GM19025 (cell line): ENCODE measurements around the gene FHOD3.
"Not testable (repeated sequence)": the region's sequence is repeated elsewhere in the genome, so short reads cannot be mapped to it uniquely, and the experiment has no call there.

Source experiments
- ATAC-seq: cut with Tn5 transposase; IDR thresholded peaks from one replicate; pipeline ENCODE4 v1.9.1; 2021; ENCODE audit warnings: mild to moderate bottlenecking, low read depth, moderate library complexity; ENCODE audit not compliant: unreplicated experiment

The FHOD3 gene

GRCh38 chr18:36752929-36753865, 455.7 kb downstream of the FHOD3 start:
- no peak for ATAC-seq

- no peak for ATAC-seq
Observed at GRCh38 chr18:36756242-36756641, 458.7 kb downstream of the FHOD3 start.

DNA sequence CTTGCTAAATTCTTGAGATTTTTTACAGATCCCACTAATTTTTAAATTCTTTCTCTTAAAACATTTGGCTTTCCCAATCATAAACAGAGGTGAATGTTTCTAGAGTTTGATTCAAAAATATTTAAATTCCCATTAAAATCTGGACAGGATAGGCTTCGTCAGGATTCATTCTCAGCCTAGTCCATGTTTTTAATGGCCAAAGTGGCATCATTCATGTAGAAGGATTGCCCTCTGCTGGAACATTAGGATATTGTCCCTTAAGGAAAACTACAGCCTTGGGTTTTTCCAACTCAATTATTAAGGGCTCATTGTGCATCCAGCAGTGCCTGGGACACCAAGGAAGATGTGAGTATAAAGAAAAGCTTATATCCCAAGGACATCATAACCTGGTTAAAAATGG, 459.6 kb downstream of the FHOD3 start:
- no peak for ATAC-seq

- no peak for ATAC-seq
Observed at GRCh38 chr18:36757991-36758390, 460.5 kb downstream of the FHOD3 start.

- no peak for ATAC-seq
Observed at GRCh38 chr18:36758623-36759022, 461.1 kb downstream of the FHOD3 start.

DNA sequence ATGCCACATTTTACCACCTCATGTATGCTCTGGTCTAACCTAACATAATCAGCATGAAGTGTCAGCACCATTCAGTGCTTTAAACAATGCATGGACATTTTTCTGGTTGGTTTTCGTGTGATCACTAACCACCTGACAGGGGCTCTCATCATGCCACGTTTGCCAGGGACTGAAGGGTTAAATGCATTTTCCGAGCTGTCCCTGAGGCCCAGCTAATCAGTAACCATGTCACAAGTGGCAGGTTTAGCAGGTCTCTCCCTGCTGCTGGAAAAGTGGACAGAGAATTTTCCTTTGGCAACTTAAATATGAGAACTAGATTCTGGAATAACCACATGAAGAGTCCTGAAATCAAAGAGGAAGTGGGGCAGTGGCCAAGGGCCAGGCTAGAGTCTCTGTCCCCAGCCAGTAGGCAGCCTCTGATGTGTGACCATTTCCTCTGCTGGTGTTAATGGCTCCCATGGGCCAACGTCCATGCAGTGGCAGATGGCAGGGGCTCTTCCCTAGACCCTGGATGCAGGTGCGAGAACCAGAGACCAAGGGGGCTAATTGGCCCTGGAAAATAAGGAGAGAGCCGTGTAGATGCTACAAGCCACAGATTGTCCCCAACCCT, 461.8 kb downstream of the FHOD3 start:
- no peak for ATAC-seq

GRCh38 chr18:36760598-36760997, 463.1 kb downstream of the FHOD3 start:
- ATAC-seq, result no peak

- ATAC-seq, result no peak
Observed at GRCh38 chr18:36761186-36761698, 463.7 kb downstream of the FHOD3 start.

DNA sequence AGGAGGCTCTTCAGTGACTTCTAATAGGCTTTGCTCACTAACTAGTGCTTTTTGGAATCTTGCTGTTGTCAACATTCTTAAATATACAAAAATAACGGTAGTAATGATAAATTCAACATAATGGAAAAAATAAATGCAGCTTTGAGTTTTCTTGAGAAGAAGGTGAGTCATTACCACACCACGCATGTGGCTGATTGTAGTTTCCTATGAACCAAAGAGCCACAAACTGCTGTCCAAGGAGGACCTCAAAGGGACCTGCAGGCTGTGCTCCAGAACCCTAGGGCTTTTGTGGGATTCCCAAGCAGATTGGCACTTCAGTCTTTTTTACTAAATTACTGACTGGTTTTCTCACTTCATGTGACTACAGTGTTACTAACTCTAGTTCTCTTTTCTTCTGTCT, 464.6 kb downstream of the FHOD3 start:
- no peak for ATAC-seq

- not testable (repeated sequence) for ATAC-seq
Observed at GRCh38 chr18:36762965-36763364, 465.5 kb downstream of the FHOD3 start.

DNA sequence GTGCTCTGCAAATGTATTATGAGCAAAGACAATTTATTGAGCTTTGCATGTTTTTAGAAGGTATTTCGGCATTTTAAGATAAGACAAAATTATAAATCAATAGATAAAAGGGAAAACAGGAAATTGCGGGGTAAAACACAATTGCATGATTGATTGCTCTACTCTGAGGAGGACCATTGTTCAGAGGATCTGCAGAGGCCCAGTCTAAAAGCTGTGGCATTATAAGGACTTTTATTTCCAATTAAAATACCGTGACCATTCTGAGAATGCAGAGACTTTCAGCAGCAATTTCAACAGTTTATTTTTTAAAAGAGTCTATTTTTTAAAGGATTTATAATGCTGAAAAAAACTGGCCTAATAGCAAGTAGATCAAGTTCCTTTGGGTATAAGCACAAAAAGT, 469.3 kb downstream of the FHOD3 start:
- no peak for ATAC-seq

DNA sequence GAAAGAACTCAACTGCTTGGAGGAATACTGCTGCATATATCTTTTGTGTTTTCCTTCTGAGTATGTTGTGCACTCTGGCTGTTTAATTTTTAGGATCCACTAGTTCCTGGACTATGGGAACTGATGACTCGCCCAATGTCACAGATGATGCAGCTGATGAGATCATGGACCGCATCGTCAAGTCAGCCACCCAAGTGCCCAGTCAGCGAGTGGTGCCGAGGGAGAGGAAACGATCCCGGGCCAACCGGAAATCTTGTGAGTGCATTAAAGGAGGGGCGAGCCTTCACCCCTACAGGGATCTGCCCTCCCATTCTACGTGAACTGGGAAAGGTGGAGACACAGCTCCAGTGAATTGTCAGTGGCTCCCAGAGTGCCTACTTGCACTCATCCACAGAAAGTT, 471.7 kb downstream of the FHOD3 start:
- no peak for ATAC-seq

DNA sequence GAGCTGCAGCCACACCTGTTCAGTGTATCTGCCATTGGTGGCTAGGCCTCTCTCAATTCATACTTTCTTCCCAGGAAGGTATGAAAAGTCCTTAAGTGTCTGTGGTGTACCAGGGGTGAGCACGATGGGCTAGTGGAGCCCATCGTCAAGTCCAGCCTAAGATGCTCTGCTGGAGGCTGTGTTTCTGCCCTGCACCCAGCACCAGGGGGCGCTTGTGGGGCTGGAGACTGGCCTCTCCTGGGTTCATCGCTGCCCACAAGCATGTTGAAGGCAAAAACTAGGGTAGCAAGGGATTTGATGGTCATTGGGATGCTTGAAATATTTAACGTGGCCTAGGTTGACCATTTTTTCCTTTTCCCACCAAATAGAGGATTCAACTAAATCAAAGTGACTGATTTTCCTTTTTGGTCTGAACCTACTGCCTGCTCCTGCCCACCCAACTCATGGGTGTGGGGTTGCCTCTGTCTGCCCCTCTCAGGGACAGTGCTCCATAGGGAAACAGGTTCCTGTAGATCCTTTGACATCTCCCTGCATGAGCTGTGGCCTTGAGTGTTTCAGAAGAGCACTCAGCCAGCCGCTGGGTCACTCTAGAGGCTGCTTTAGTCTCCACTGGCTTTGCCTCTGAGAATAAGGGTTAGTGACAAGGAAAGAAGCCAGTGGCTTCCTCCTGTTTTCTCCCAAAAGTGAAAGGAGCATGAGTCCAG, 472.2 kb downstream of the FHOD3 start:
- no peak for ATAC-seq

- no peak for ATAC-seq
Observed at GRCh38 chr18:36770315-36770946, 472.9 kb downstream of the FHOD3 start.

DNA sequence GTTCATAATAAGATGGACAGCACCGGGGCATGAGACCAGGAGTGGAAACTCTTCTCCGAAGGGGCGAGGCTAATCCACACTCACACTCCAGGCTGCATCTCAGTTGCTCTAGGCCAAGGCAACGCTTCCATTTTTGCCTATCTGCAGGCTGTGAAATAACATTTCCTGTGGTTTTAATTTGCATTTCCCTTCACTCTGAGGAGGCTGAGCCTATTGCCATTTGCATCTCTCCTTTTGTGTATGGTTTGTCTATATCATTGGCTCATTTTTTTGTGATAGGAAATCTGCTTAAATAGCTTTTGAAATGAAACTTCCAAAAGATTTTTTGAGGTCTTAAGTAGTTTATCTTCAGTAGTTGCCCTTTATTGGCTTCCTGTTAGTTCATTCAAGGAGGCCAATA, 473.7 kb downstream of the FHOD3 start:
- no peak for ATAC-seq

GRCh38 chr18:36772241-36772723, 474.8 kb downstream of the FHOD3 start:
- no peak for ATAC-seq

- no peak for ATAC-seq
Observed at GRCh38 chr18:36775396-36775795, 477.9 kb downstream of the FHOD3 start.

DNA sequence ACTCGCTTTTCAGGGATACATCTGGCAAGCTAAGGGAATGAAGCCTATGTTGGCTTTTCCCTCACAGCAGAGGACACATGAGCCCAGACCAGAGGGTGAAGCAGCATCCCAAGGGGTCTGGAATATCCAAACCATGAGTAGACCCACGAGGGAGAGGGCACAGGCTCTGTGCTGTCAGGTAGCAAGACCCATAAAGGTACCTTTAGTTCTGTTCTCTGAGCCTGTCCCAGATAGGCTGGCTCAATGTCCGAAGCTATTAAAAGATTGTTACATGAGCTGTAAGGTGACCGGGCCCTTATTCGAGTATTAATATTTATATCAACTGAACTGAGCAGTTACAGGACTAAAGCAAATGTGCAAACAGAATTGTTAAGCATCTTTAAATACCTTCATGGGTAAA, 479.1 kb downstream of the FHOD3 start:
- no peak for ATAC-seq

GRCh38 chr18:36777566-36777965, 480.1 kb downstream of the FHOD3 start:
- no peak for ATAC-seq

DNA sequence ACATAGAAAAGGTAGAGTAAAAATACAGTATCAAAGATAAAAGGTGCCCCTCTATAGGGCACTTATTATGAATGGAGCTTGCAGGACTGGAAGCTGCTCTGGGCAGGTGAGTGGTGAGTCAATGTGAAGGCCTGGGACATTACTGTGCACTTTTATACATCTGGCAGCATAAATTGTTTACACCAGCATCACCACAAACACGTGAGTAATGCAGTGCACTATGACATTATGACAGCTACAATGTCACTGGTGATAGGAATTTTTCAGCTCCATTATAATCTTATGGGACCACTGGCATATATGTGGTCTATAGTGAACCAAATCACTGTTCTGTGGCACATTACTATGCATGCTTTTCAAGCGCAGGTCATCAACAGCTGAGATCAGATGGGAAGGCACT, 483.2 kb downstream of the FHOD3 start:
- ATAC-seq, result no peak

GRCh38 chr18:36782710-36783109, 485.2 kb downstream of the FHOD3 start:
- no peak for ATAC-seq
